Ectodermal cell (in vitro differentiated cells): ENCODE measurements around the gene CTBS.

Source experiments
- H3K27ac ChIP-seq: 2 replicates; pipeline ENCODE4 v1.7.0; 2013; ENCODE audit warnings: mild to moderate bottlenecking, low read depth, low read length; ENCODE audit not compliant: insufficient read depth, poor library complexity, severe bottlenecking
- H3K27me3 ChIP-seq: 2 replicates; pipeline ENCODE4 v1.7.0; 2013; ENCODE audit warnings: mild to moderate bottlenecking, low read length; ENCODE audit not compliant: insufficient read depth, control insufficient read depth, poor library complexity, severe bottlenecking
- H3K36me3 ChIP-seq: one replicate; pipeline ENCODE4 v1.7.0; 2013; ENCODE audit warnings: low read length; ENCODE audit not compliant: control insufficient read depth, insufficient read depth
- H3K4me1 ChIP-seq: one replicate; pipeline ENCODE4 v1.7.0; 2013; ENCODE audit warnings: low read length; ENCODE audit not compliant: control insufficient read depth, insufficient read depth
- H3K4me3 ChIP-seq: 2 replicates; pipeline ENCODE4 v1.7.0; 2013; ENCODE audit warnings: low read depth, low read length, control low read depth; ENCODE audit not compliant: insufficient read depth
- H3K9me3 ChIP-seq: 2 replicates; pipeline ENCODE4 v1.7.0; 2013; ENCODE audit warnings: mild to moderate bottlenecking, low read length, moderate library complexity; ENCODE audit not compliant: control insufficient read depth
- WGBS, 2 experiments: methylation state at CpG; one replicate each; pipeline ENCODE4 v1.1.7; 2013; ENCODE audit warnings: missing lambda C conversion rate in 2 of 2; 5-methylcytosine and 5-hydroxymethylcytosine counted together

Gene CTBS

GRCh38 chr1:84569216-84569615 is 5.0 kb downstream of the CTBS start:
- no peaks in the 10 kb centered on the region for H3K27me3 ChIP-seq
- no peak overlapping the region for H3K27ac ChIP-seq
- no peak overlapping the region for H3K4me3 ChIP-seq
- no peaks in the 10 kb centered on the region for H3K9me3 ChIP-seq
- no peaks in the 10 kb centered on the region for H3K36me3 ChIP-seq
- H3K4me1 ChIP-seq = peaks cover 7% of the 10 kb centered on the region

- no peaks in the 10 kb centered on the region for H3K9me3 ChIP-seq
- H3K4me3 ChIP-seq = no peak overlapping the region
- H3K4me1 ChIP-seq = no peaks in the 10 kb centered on the region
- no peaks in the 10 kb centered on the region for H3K27me3 ChIP-seq
- 100% methylated on average over 1 of the region's 2 CpGs; no CpG with 5 or more reads in 1 of the 2 experiments for WGBS, 2 experiments
- H3K36me3 ChIP-seq = no peaks in the 10 kb centered on the region
- no peak overlapping the region for H3K27ac ChIP-seq
Measured at GRCh38 chr1:84550826-84551225, 23.4 kb downstream of the CTBS start.

GRCh38 chr1:84541679-84542078 is 32.6 kb downstream of the CTBS start:
- no peaks in the 10 kb centered on the region for H3K27me3 ChIP-seq
- H3K9me3 ChIP-seq = no peaks in the 10 kb centered on the region
- WGBS, 2 experiments = 76 to 77% methylated on average over 4 of the region's 4 CpGs
- H3K4me1 ChIP-seq = no peaks in the 10 kb centered on the region
- H3K27ac ChIP-seq = no peak overlapping the region
- no peaks in the 10 kb centered on the region for H3K36me3 ChIP-seq
- no peak overlapping the region for H3K4me3 ChIP-seq

GRCh38 chr1:84540759-84541158 is 33.5 kb downstream of the CTBS start:
- H3K36me3 ChIP-seq = no peaks in the 10 kb centered on the region
- 78 to 93% methylated on average over 1 of the region's 1 CpG for WGBS, 2 experiments
- no peaks in the 10 kb centered on the region for H3K27me3 ChIP-seq
- H3K4me1 ChIP-seq = no peaks in the 10 kb centered on the region
- no peak overlapping the region for H3K27ac ChIP-seq
- no peaks in the 10 kb centered on the region for H3K9me3 ChIP-seq
- no peak overlapping the region for H3K4me3 ChIP-seq

GRCh38 chr1:84539972-84540371 is 34.3 kb downstream of the CTBS start:
- Histone ChIP-seq H3K27me3 (no peaks in the 10 kb centered on the region), H3K9me3 (no peaks in the 10 kb centered on the region), H3K4me1 (no peaks in the 10 kb centered on the region), H3K27ac (no peak overlapping the region), H3K36me3 (no peaks in the 10 kb centered on the region), H3K4me3 (no peak overlapping the region)
- 87 to 89% methylated on average over 1 to 2 of the region's 3 CpGs for WGBS, 2 experiments

- Histone ChIP-seq H3K9me3 (no peaks in the 10 kb centered on the region), H3K27ac (no peak overlapping the region), H3K4me1 (no peaks in the 10 kb centered on the region), H3K27me3 (no peaks in the 10 kb centered on the region), H3K4me3 (no peak overlapping the region), H3K36me3 (no peaks in the 10 kb centered on the region)
Measured at GRCh38 chr1:84538599-84538998, 35.6 kb downstream of the CTBS start.

GRCh38 chr1:84525779-84526178 is 48.5 kb downstream of the CTBS start:
- 90 to 100% methylated on average over 1 of the region's 1 CpG for WGBS, 2 experiments
- Histone ChIP-seq H3K36me3 (no peaks in the 10 kb centered on the region), H3K27ac (no peak overlapping the region), H3K27me3 (no peaks in the 10 kb centered on the region), H3K9me3 (no peaks in the 10 kb centered on the region), H3K4me3 (no peak overlapping the region), H3K4me1 (no peaks in the 10 kb centered on the region)

- no peak overlapping the region for H3K4me3 ChIP-seq
- H3K36me3 ChIP-seq = no peaks in the 10 kb centered on the region
- H3K27ac ChIP-seq = no peak overlapping the region
- H3K27me3 ChIP-seq = no peaks in the 10 kb centered on the region
- no peaks in the 10 kb centered on the region for H3K4me1 ChIP-seq
- no peaks in the 10 kb centered on the region for H3K9me3 ChIP-seq
Measured at GRCh38 chr1:84524590-84524989, 49.6 kb downstream of the CTBS start.

- Histone ChIP-seq H3K36me3 (no peaks in the 10 kb centered on the region), H3K27me3 (no peaks in the 10 kb centered on the region), H3K27ac (no peak overlapping the region), H3K4me3 (no peak overlapping the region), H3K9me3 (no peaks in the 10 kb centered on the region), H3K4me1 (no peaks in the 10 kb centered on the region)
- 96 to 100% methylated on average over 2 to 3 of the region's 3 CpGs for WGBS, 2 experiments
Measured at GRCh38 chr1:84510668-84511067, 63.6 kb downstream of the CTBS start.

- H3K27ac ChIP-seq = no peak overlapping the region
- no peaks in the 10 kb centered on the region for H3K36me3 ChIP-seq
- no peaks in the 10 kb centered on the region for H3K4me1 ChIP-seq
- H3K27me3 ChIP-seq = no peaks in the 10 kb centered on the region
- no peaks in the 10 kb centered on the region for H3K9me3 ChIP-seq
- 79 to 100% methylated on average over 1 to 2 of the region's 2 CpGs for WGBS, 2 experiments
- H3K4me3 ChIP-seq = no peak overlapping the region
Measured at GRCh38 chr1:84510165-84510564, 64.1 kb downstream of the CTBS start.

GRCh38 chr1:84509029-84509428 is 65.2 kb downstream of the CTBS start:
- H3K4me1 ChIP-seq = peaks cover under 1% of the 10 kb centered on the region
- H3K27ac ChIP-seq = no peak overlapping the region
- 91 to 94% methylated on average over 4 of the region's 4 CpGs for WGBS, 2 experiments
- no peaks in the 10 kb centered on the region for H3K27me3 ChIP-seq
- no peaks in the 10 kb centered on the region for H3K9me3 ChIP-seq
- H3K36me3 ChIP-seq = no peaks in the 10 kb centered on the region
- H3K4me3 ChIP-seq = no peak overlapping the region
